Measurements from ENCODE around the gene BCL7A.
A peak's percentile ranks its signal among the peaks of the same experiment; 100 is the strongest.

Gene BCL7A

GRCh38 chr12:122093098-122093883 lies 71.6 kb downstream of the BCL7A start:
- Histone ChIP-seq H3K27me3 (ENCODE audit: control insufficient read depth in 3 of 3, insufficient read depth in 3 of 3, low read depth in 1 of 3, low read length in 3 of 3) (peaks cover 0 to 10% (median 0%) of the 10 kb centered on the region in 3 experiments), H3K9me3 (replicated peaks in 1 of 2; ENCODE audit: control insufficient read depth in 2 of 2, insufficient read depth in 1 of 2, low read depth in 1 of 2, low read length in 2 of 2) (peaks cover 0 to 18% of the 10 kb centered on the region in 2 donors), H2BK120ac (ENCODE audit: low read depth, low read length) (no peak overlapping the region), H3K9ac (ENCODE audit: low read depth, low read length, poor library complexity) (peak overlapping the region; percentile 55), H3K4ac (ENCODE audit: low read length) (no peak overlapping the region), H3K36me3 (replicated peaks in 1 of 2; ENCODE audit: control insufficient read depth in 2 of 2, insufficient read depth in 2 of 2, low read length in 2 of 2) (peaks cover 5 to 9% of the 10 kb centered on the region in 2 donors), H4K91ac (ENCODE audit: low read depth, low read length, poor library complexity) (peak overlapping the region; percentile 96), H3K23ac (ENCODE audit: low read depth, low read length, poor library complexity) (peak overlapping the region; percentile 8), H2AK5ac (ENCODE audit: low read depth, low read length) (no peak overlapping the region), H2BK15ac (ENCODE audit: low read length) (no peak overlapping the region), H3K4me2 (ENCODE audit: insufficient read depth, low read length, poor library complexity, severe bottlenecking) (no peak overlapping the region), H3K18ac (ENCODE audit: low read length) (peak overlapping the region; percentile 29), H3K4me1 (ENCODE audit: control insufficient read depth in 2 of 2, insufficient read depth in 1 of 2, low read depth in 1 of 2, low read length in 2 of 2) (peaks cover 7 to 11% of the 10 kb centered on the region in 2 donors), H3K14ac (ENCODE audit: low read length) (peak overlapping the region; percentile 39), H2BK5ac (ENCODE audit: low read length) (peak overlapping the region; percentile 28), H3K79me1 (ENCODE audit: low read depth, low read length) (peaks cover 19% of the 10 kb centered on the region), H3K4me3 (ENCODE audit: low read length in 2 of 2) (peak overlapping the region in 1 of 2 donors; percentile 74), H2AFZ (ENCODE audit: low read length) (no peak overlapping the region), H3K27ac (replicated peaks; ENCODE audit: low read length) (peak overlapping the region; percentile 18), H2BK12ac (ENCODE audit: low read length) (peak overlapping the region; percentile 35), H4K8ac (ENCODE audit: low read depth, low read length) (peak overlapping the region; percentile 84)
- no peak for DNase-seq (ENCODE audit: low spot score)
- WGBS, 2 donors (ENCODE audit: extremely low coverage in 2 of 2, insufficient read length in 2 of 2, insufficient replicate concordance in 1 of 2): 100% methylated on average over 9 of the region's 9 CpGs; no CpG with 5 or more reads in 1 of the 2 donors

- Histone ChIP-seq H3K9me3 (replicated peaks in 1 of 2; ENCODE audit: control insufficient read depth in 2 of 2, insufficient read depth in 1 of 2, low read depth in 1 of 2, low read length in 2 of 2) (peaks cover 0 to 20% of the 10 kb centered on the region in 2 donors), H3K36me3 (replicated peaks in 1 of 2; ENCODE audit: control insufficient read depth in 2 of 2, insufficient read depth in 2 of 2, low read length in 2 of 2) (peaks cover 5% of the 10 kb centered on the region in 2 donors), H3K4me1 (ENCODE audit: control insufficient read depth in 2 of 2, insufficient read depth in 1 of 2, low read depth in 1 of 2, low read length in 2 of 2) (peaks cover 4 to 14% of the 10 kb centered on the region in 2 donors), H2BK15ac (ENCODE audit: low read length) (no peak overlapping the region), H2BK12ac (ENCODE audit: low read length) (no peak overlapping the region), H3K79me1 (ENCODE audit: low read depth, low read length) (peaks cover 19% of the 10 kb centered on the region), H3K14ac (ENCODE audit: low read length) (peak overlapping the region; percentile 27), H2AK5ac (ENCODE audit: low read depth, low read length) (no peak overlapping the region), H3K27ac (replicated peaks; ENCODE audit: low read length) (no peak overlapping the region), H4K8ac (ENCODE audit: low read depth, low read length) (no peak overlapping the region), H2BK5ac (ENCODE audit: low read length) (no peak overlapping the region), H3K9ac (ENCODE audit: low read depth, low read length, poor library complexity) (no peak overlapping the region), H2BK120ac (ENCODE audit: low read depth, low read length) (no peak overlapping the region), H3K23ac (ENCODE audit: low read depth, low read length, poor library complexity) (peak overlapping the region; percentile 65), H3K4me3 (ENCODE audit: low read length in 2 of 2) (peak overlapping the region in 1 of 2 donors; percentile 74), H3K27me3 (ENCODE audit: control insufficient read depth in 3 of 3, insufficient read depth in 3 of 3, low read depth in 1 of 3, low read length in 3 of 3) (peaks cover 0 to 10% (median 0%) of the 10 kb centered on the region in 3 experiments), H4K91ac (ENCODE audit: low read depth, low read length, poor library complexity) (no peak overlapping the region), H3K4me2 (ENCODE audit: insufficient read depth, low read length, poor library complexity, severe bottlenecking) (no peak overlapping the region), H3K4ac (ENCODE audit: low read length) (no peak overlapping the region), H3K18ac (ENCODE audit: low read length) (no peak overlapping the region), H2AFZ (ENCODE audit: low read length) (no peak overlapping the region)
- WGBS, 2 donors (ENCODE audit: extremely low coverage in 2 of 2, insufficient read length in 2 of 2, insufficient replicate concordance in 1 of 2): 100% methylated on average over 4 of the region's 5 CpGs; no CpG with 5 or more reads in 1 of the 2 donors
- DNase-seq (ENCODE audit: low spot score): no peak
Measured at GRCh38 chr12:122094137-122094734, 72.6 kb downstream of the BCL7A start.

GRCh38 chr12:122094735-122095631 lies 73.3 kb downstream of the BCL7A start:
- Histone ChIP-seq H4K8ac (ENCODE audit: low read depth, low read length) (no peak overlapping the region), H3K9me3 (replicated peaks in 1 of 2; ENCODE audit: control insufficient read depth in 2 of 2, insufficient read depth in 1 of 2, low read depth in 1 of 2, low read length in 2 of 2) (peaks cover 0 to 20% of the 10 kb centered on the region in 2 donors), H3K14ac (ENCODE audit: low read length) (no peak overlapping the region), H3K79me1 (ENCODE audit: low read depth, low read length) (peaks cover 19% of the 10 kb centered on the region), H2BK15ac (ENCODE audit: low read length) (no peak overlapping the region), H2BK5ac (ENCODE audit: low read length) (no peak overlapping the region), H3K4me2 (ENCODE audit: insufficient read depth, low read length, poor library complexity, severe bottlenecking) (no peak overlapping the region), H3K36me3 (replicated peaks in 1 of 2; ENCODE audit: control insufficient read depth in 2 of 2, insufficient read depth in 2 of 2, low read length in 2 of 2) (peaks cover under 1 to 5% of the 10 kb centered on the region in 2 donors), H3K18ac (ENCODE audit: low read length) (no peak overlapping the region), H3K27ac (replicated peaks; ENCODE audit: low read length) (no peak overlapping the region), H4K91ac (ENCODE audit: low read depth, low read length, poor library complexity) (peak overlapping the region; percentile 24), H2AK5ac (ENCODE audit: low read depth, low read length) (no peak overlapping the region), H3K4me3 (ENCODE audit: low read length in 2 of 2) (peak overlapping the region in 1 of 2 donors; percentile 74), H2AFZ (ENCODE audit: low read length) (no peak overlapping the region), H3K4me1 (ENCODE audit: control insufficient read depth in 2 of 2, insufficient read depth in 1 of 2, low read depth in 1 of 2, low read length in 2 of 2) (peaks cover 4 to 14% of the 10 kb centered on the region in 2 donors), H3K27me3 (ENCODE audit: control insufficient read depth in 3 of 3, insufficient read depth in 3 of 3, low read depth in 1 of 3, low read length in 3 of 3) (peaks cover 0 to 10% (median 0%) of the 10 kb centered on the region in 3 experiments), H3K9ac (ENCODE audit: low read depth, low read length, poor library complexity) (peak overlapping the region; percentile 27), H3K23ac (ENCODE audit: low read depth, low read length, poor library complexity) (peak overlapping the region; percentile 47), H2BK12ac (ENCODE audit: low read length) (no peak overlapping the region), H2BK120ac (ENCODE audit: low read depth, low read length) (no peak overlapping the region), H3K4ac (ENCODE audit: low read length) (no peak overlapping the region)
- DNase-seq (ENCODE audit: low spot score): no peak
- 100% methylated on average over 2 to 5 of the region's 10 CpGs for WGBS, 2 donors (ENCODE audit: extremely low coverage in 2 of 2, insufficient read length in 2 of 2, insufficient replicate concordance in 1 of 2)
